Left renal pelvis (tissue), 4 donors: ENCODE data around the gene ILKAP. TPM values are rescaled to one million over a fixed set of nuclear protein-coding genes. Genes with fewer than 3 reads are reported as not detected.

Experiments used
- DNase-seq, 4 donors: peaks; one replicate each; pipeline ENCODE4 v3.0.0-alpha.2; 2013; ENCODE audit warnings: low read depth in 4 of 4, low spot score in 3 of 4
- polyA plus RNA-seq, 4 donors: library from polyadenylated mRNA; unstranded; fragments of 120-200 nt; gene quantifications; one replicate each; pipeline ENCODE4 v1.2.1, GENCODE V29; 2013; ENCODE audit not compliant: insufficient read length in 4 of 4

Gene ILKAP
- polyA plus RNA-seq, 4 donors = 35.8 to 56.2 (median 41.1) TPM

DNA sequence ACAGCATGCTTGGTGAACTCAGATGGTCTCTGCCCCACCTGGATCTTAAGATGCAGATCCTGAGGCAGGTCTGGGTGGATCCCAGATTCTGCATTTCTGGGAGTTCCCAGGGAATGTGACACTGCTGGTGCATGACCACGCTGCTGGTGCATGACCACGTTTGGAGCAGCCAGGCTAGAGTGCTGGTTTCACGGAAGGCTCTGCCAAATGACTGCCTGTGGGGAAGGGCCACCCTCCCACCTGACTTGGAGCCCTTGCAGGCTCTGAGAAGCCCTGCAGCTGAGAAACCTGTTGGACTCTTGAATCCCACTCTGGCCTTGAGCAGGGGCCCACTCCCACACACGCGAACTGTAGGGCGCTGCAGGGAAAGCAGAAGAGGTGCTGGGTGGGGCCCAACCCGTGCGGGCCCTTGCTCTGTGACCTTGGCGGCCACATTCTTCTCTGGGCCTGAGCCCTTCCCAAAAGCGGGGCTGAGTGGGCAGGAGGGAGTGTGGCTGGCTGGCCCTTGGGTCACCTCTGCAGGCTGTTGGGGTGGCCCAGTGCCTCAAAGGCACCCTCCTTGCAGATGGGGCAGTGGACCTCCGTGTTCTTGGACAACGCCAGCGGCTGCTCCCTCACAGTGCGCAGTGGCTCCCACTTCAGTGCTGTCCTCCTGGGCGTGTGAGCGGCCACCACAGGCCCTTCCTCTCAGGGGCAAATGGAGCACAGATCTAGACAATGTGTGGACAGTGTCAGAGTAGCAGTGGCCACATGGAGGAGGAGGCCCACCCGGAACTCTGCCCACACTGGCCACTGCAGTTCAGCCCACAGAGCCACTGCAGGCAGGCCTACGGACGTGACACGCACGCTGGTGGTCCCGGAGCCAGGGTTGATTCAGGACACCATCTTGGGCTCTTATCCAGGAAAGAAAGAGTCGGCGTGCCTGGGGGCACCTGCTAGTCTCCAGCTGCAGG is 36.8 kb downstream of the ILKAP start:
- no peak for DNase-seq

DNA sequence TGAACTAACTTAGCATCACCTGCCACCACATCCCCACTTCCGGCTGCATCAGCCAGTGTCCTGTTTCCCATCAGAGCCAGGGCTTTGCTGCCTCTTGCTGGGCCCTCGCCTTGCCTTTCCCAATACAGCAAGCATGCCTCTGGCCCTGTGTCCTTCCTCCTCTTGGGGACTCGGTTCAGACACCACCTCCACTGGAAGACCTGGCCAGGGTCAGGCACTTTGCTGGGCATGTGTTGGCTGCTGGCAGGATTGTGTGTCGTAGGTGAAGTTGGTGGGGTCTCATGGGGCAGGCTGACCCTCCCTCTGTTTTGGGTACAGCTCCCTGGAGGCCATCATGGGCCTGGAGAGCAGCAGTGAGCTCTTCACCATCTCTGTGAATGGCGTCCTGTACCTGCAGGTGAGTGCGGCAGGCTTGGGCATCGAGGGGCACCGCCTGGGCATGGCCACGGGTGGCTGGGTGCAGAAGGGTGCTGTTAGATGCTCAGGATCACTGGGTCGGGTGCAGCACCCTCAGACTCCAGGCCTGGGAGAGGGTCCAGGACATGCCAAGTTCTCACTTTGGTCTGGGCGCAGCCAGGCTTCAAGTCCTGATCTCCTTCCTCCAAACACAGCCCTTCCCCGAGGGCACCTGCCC is 38.1 kb downstream of the ILKAP start:
- DNase-seq = no peak

DNA sequence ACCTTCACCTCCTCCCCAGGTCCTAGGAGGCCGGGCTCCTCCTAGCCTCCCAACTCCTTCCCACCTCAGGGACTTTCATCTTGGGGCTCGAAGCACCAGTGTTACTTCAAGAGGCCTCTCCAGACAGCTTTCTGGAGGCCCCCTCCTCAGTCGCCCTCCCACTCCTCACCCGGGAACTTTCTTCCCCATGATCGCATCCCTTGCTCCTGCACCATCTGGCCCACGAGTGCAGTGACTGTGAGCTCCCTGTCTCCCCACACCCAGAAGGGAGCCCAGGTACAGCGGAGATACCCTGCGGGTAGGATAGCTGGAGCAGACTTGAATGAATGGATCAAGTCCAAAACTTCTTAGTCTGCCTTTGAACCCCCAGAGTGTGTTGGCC is 38.6 kb downstream of the ILKAP start:
- no peak for DNase-seq

DNA sequence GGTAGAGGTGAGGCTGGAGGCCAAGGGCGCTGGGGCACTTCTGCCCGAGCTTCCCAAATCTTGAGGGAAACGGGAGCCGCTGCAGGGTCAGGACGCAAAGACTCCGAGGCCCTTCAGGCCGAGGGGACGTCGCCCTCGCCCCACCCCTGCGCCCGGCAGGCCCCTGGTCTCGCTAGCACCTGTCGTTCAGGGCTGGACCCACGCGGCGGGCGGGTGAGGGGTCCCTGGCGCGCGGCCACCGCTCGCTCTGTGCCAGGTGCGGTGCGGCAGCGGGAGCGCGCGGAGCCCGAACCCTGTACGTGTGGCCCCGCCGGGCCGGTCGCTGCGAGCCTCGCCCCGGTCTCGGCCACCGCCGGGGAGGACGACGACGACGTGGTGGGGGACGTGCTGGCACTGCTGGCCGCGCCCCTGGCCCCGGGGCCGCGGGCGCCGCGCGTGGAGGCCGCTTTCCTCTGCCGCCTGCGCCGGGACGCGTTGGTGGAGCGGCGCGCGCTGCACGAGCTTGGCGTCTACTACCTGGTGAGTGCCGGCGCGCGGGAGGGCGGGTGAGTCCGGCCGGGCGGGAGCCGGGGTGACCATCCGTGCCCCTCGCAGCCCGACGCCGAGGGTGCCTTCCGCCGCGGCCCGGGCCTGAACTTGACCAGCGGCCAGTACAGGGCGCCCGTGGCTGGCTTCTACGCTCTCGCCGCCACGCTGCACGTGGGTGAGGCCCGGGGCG is 39.9 kb downstream of the ILKAP start:
- no peak for DNase-seq

DNA sequence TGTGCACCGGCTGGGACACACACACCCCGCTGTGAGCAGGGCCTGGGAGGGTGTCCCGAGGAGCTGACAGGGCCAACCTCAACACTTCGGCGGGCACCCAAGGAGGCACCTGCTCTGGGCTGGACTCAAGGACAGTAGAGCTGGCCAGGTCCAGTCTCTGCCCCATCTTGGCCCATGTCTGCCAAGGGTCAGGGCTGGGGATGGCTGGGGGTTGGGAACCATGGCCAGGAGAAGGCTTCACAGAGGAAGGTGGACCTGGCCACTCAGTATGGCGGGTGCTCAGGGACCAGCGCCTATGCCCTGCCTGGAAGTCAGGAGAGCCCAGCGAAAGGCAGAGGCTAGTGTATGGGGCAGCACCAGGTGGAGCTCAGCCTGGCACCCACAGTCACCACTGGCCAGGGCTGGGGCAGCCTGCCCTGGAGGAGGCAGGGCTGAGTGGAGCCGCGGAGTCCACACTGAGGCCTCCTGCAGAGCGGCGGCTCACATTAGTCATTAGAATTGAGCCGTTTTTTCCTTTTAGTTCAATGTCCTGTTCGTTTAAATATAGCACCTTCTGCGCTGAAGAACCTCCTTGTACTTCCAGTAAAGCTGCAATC is 40.6 kb downstream of the ILKAP start:
- DNase-seq = no peak

DNA sequence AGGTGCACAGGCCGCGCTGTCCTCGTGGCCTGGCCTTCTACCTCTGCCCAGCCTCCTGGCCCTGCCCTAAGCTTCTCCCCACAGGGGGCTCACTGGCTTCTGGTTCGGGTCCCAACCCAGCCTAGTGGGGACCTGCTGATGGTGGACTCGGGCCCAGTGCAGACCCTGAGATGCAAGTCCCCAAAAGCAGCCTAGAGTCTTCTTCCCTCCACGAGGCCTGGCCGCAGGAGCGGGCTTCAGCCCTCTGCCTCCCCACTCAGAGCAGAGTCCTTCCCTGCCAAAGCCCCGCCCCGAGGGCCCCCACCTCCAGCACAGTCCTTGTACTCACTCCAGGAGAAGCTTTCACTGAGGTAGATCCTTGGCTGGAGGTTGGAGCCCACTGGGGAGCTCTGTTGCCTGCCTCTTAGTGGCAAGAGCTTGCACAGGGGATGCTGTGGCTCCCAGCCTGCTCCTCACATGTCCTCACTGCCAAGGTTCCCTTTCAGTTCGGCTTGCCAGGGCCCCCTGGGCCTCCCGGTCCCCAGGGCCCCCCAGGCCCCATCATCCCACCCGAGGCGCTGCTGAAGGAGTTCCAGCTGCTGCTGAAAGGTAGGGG is 41.1 kb downstream of the ILKAP start:
- DNase-seq = no peak

DNA sequence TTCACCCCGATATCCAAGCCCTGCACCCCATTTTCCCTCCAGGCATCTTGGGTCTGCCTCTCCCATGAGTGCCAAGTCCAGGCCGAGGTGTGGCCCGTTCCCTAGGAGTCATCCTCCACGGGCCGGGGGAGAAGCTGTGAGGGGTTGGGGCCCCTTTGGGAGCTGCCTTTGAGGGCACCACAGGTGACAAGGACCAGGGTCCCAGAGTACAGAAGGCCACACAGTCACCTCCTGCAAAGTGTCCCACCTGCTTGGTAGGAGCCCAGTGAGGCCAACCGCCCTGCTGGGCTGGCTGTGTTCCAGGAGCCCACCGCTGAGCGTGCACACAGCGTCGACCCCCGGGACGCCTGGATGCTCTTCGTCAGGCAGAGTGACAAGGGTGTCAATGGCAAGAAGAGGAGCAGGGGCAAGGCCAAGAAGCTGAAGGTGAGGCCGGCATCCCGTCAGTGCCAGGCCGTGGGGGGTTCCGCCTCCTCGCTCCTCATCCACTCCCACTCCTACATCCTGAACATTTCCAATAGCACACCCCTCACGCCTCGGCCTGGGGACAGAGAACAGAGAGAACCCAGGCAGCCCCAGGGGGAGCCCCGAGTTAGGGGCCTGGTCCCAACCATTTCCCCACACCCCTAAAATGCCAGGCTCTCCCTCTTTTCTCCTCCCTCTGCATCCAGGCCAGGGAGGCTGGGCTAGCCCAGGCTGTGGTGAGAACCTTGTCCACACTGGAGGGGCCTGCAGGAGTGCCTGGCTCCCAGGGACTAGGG is 42.0 kb downstream of the ILKAP start:
- DNase-seq = no peak

DNA sequence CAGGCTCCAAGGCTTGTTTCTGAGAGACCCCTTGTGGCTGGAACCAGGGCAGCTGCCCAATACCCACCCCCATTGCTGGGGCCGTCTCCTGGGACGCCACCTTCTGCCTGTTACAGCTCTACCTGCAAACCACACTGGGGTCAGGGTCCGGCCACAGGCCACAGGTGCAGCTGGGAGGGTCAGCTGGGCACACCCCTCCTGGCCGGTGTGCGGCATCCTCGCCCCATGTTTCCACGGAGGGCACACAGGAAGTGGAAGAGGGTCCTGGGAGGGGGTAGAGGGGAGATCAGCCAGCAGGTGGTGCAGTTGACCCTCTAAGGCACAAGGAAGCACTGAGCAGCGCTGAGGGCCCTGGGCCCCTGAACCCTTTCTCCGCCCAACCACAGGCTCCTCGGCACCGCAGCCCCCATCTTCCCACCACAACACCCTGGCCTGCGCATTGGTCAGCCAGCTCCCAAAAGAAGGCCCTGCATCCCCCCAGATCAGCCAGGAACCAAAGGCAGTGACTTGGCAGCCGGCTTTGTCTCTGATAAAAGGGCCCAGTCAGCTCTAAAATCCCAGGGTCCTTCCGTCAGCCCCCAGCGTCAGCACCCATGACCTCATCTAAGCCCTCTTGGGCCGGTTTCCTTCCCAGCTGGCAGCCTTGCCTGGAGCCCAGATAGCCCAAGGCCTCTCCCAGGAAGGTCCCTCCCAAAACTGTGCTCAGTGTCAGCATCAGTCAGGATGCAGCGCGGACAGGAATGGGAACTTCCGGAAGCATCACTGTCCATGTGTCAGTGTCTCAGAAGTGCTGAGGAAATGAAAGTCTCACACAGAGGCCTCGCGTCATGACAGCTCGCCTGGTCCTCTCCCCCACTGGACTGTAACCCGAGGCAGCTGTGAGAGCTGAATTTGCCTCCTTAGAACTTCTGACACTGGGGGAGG is 43.0 kb downstream of the ILKAP start:
- DNase-seq = no peak

DNA sequence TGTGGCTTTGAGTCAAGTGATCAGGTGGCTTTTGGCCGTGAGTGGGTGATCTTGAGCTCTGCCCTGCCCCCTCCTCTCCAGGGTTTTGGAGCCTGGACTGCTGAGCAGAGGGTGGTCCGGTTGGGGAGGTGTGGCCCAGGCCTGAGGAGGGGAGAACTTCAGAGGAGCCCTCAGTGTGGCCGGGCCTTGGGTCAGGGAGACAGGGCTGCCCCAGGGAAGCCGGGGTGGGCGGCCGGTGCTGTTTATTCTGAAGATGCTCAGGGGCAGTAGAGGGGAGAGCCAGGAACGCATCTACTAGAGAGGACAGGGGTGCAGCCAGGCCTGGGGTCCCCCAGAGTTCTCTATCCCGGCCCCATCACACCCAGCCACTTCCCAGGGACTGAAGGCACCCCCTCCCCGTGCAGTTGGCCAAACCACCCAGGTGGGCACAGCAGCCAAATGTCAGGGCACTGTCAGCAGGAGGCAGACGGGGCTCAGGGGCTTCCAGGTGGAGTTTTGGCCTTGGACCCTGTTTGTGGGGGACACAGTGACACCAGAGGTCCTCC is 43.8 kb downstream of the ILKAP start:
- DNase-seq = no peak

DNA sequence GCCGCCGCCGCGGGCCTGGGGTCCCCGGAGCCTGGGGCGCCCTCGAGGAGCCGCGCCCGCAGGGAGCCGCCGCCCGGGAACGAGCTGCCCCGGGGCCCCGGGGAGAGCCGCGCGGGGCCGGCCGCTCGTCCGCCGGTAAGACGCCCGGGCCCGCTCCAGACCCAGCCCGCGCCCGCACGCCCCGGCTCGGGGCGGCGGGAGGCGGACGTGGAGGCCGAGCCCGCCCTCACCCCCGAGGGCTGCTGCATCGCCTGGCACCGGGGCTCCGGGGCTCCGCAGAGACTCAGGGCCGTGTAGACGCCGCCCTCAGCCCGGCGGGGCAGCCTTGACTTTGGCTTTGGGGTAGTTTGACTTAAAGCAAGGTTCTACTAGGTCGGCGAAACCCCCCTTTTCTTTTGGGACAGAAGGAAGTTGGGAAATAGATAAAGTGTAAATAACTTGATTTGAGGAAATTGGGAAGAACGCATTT is 44.4 kb downstream of the ILKAP start:
- DNase-seq = no peak

DNA sequence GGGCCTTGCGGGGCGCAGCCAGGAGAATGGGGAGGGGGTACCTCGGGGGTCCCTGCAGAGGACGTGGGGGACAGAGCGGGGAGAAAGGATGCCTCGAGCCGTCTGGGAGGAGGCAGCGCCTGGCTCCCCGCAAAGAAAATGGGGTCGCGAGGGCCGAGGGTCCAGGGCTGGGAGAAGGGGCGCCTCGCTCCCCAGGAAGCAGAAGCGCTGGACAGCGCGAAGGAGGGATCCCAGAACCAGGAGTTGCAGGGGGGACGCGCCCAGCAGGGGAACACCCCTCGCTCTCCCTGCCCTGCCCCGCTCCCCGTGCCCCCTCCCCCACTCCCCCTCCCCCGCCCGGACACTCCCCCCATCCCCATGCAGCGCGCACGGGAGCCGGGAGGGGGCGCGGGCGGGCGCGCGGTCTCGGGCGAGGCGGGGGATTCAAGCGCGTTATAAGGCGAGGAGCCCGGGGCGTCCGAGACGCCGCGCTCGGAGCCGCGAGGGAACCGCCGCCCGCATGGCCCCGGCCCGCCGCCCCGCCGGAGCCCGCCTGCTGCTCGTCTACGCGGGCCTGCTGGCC is 44.9 kb downstream of the ILKAP start, which contains the start of gene ERFE:
Gene ERFE (plus strand): TSS at position 462 of the 562 bp plus-strand sequence. CDS start 38 bp downstream, at position 500.
- no peak for DNase-seq

DNA sequence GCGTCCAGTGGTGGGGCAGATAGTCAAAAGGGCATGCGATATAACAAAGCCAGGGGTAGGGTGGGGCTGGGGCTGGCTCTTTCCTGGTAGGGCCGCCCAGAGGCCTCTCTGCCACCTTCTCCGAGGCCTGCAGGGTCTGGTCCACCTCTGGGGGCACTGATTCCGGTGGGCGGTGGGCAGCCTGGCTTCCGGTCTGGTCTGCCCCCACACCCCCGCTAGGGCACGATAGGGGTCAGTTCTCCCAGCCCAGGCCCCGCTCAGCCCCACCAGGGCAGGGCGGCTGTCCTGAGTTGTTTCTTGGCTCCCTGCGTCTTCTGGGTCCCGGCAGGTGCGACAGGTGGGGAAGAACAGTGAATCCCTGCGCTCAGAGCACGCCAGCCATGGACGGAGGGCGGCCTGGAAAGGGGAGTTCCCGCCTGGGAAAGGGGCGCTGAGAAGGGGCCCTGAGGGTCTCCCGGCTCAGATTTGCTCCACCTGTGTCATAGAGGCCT is 45.4 kb downstream of the ILKAP start:
- DNase-seq = no peak

DNA sequence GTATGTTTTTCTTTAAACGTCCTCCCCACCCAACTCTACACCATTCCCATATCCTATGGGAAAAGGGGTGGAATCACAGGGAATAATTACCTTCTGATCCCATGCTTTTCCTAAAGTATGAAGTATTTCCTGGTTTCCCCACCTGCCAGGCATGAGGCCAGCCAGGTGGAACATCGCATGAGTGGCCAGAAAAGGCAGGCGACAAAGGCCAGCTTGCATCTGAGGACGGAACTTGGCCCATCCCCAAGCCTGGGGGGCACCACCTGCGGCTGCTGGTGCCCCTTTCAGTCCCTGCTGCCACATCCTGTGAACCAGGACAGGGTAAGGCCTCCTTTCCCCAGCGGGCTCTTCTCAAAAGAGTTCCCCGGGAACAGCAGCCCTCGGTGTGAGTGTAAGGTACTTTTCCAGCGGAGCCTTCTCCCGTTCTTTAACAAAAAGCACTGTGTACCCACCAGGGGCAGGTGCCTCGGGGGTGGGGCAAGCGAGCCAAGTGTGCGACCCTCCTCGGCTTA is 45.9 kb downstream of the ILKAP start:
- no peak for DNase-seq

DNA sequence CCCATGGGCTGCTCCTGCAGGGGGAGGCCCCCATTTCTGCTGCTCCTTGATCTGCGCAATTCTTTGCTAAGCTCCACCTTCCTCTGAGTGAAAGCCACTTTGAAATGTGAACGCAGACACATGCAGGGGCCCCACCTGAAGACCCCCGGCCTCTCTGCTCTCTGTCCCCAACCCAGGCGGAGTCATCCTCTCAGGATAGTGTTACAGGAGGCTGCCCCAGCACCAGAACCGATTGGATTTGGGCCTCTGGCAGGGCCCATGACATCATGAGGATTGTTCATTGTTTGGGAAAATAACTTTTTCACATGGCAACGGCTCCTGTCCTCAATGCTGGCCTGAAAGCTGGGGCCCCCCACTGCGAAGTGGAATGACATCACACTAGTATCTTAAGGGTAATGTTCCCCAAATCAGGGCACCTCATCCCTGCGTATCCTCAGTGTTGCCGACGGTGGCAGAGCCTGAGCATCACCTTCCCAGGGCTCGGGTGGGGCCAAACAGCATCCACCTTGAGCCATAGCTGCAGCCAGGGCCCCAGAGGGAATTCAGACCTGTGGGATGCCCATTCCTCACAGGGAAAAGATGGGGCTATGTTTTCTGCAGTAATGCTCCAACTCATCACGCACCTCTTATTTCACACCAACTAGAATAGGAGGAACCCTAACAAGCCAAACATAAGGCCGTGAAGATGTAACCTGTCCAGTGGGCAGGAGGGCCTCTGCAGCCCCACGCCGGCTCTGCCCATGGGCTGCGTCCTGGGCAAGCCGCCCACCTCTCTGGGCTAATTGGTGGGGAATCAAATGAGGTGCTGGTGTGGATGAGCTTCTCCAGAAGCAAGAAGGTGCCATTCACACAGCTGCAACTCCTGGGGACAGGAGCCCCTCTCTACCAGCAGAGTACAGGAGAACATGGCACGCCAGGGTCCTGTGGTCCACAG is 47.5 kb downstream of the ILKAP start:
- DNase-seq = no peak

DNA sequence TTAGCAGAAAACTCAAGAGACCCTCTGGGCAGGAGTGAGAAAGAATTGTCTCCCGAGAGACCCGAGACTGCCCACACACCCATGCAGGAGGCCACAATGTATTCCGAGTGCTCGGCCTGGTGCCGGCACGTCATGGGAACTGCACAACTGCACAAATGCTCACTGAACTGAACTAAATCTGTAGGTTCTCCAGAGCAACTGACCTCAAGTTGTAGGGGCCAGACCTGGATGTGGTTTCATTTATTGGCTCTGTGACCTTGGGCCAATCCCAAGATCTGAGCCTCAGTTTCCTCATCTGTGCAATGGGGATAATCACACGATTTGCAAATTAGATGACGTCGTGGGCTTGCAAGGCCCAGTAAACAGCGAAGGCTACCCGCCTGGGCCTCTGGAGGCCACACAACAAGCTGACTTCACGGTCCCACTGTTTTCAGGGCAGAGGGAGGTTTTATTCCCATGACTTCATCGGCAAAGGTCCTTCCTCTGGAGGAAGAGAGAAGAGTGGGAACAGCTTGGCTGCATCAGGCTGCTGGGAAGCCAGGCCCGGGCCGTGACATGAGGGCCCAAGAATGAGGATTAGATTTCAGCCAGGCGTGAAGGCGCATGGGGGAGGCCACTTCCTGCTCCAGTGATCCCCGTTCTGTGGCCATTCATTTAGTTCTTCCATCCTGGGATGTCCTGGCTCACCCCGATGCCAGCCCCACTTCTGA is 48.3 kb downstream of the ILKAP start:
- DNase-seq = peak; percentile 75 to 81 (median 75)

DNA sequence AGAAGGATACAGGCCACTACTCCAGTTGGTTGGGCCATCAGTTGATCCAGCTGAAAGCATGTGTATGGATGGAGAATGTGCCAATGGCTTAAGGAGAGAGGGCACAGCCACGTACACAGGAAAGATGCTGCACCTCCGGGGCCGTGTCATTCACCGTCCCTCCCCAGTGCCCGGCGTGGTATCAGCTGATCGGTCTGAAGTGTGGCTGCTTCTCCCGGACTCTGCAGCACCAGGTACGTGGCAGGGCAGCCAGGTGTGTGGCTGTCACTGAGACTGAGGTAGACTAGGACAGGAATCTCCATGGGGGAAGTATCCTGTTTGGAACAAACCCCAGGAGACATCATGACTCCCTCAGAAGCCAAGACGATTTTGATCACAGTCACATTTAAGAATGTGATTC is 48.9 kb downstream of the ILKAP start:
- DNase-seq = no peak
